ENCODE measurements around the gene LMO7. TPM values are rescaled to one million over a fixed set of nuclear protein-coding genes. Genes with fewer than 3 reads are reported as not detected.

LMO7 gene
- total and polyA plus RNA-seq, 2 of the 13 experiments (the other 11 are each of a cell fraction or from before 2014, with no cell fraction given): 34.0 to 121 TPM

- Histone ChIP-seq H3K4me3 (replicated peaks in 1 of 3; ENCODE audit: insufficient read depth in 1 of 3, low read depth in 2 of 3, low read length in 3 of 3) (no peak overlapping the region), H3K4me2 (ENCODE audit: low read depth, low read length) (no peak overlapping the region), H2AFZ (ENCODE audit: low read length) (no peak overlapping the region), H3K9me3 (ENCODE audit: low read length) (peaks cover 3% of the 10 kb centered on the region; the same call in 1 of the 2 replicates), H3K27ac (ENCODE audit: extremely low read length, insufficient read depth, low read length) (no peak overlapping the region), H3K36me3 (replicated peaks in 1 of 2; ENCODE audit: control insufficient read depth in 1 of 2, insufficient read depth in 2 of 2, low read length in 2 of 2) (peaks cover 7 to 8% of the 10 kb centered on the region in 2 experiments; a peak in 4 of 5 replicates), H3K9ac (ENCODE audit: insufficient read depth, low read depth, low read length) (no peak overlapping the region), H3K27me3 (ENCODE audit: control insufficient read depth in 1 of 2, insufficient read depth in 2 of 2, low read length in 2 of 2) (no peaks in the 10 kb centered on the region), H3K79me2 (ENCODE audit: insufficient read depth, low read length) (peaks cover 87% of the 10 kb centered on the region), H4K20me1 (ENCODE audit: insufficient read depth, low read length) (peaks cover 17% of the 10 kb centered on the region), H3K4me1 (ENCODE audit: insufficient read depth, low read length) (peaks cover 52% of the 10 kb centered on the region)
- intact Hi-C loops (cut with micrococcal nuclease; ENCODE audit: unreplicated experiment): no loop called here
- FAIRE-seq: no peak
- DNase-seq (ENCODE audit: low spot score): no peak
- TF ChIP-seq KLF12 (CRISPR knock-in tag; IDR thresholded peaks at IDR 0.05; ENCODE audit: borderline replicate concordance) (no peak), ZFX (CRISPR knock-in tag; IDR thresholded peaks at IDR 0.05; ENCODE audit: low read depth) (no peak), TRAFD1 (CRISPR knock-in tag; IDR thresholded peaks at IDR 0.05; ENCODE audit: borderline replicate concordance) (no peak), PCBP1 (IDR thresholded peaks at IDR 0.05; ENCODE audit: borderline replicate concordance, low read depth, low read length) (no peak), ZNF430 (CRISPR knock-in tag; IDR thresholded peaks at IDR 0.05) (no peak), ZNF317 (CRISPR knock-in tag; IDR thresholded peaks at IDR 0.05) (no peak), FOXK2 (IDR thresholded peaks at IDR 0.05) (no peak), KLF16 (CRISPR knock-in tag; IDR thresholded peaks at IDR 0.05) (no peak), FLYWCH1 (CRISPR knock-in tag; IDR thresholded peaks at IDR 0.05) (no peak)
- TF ChIP-seq, protein P1, sequence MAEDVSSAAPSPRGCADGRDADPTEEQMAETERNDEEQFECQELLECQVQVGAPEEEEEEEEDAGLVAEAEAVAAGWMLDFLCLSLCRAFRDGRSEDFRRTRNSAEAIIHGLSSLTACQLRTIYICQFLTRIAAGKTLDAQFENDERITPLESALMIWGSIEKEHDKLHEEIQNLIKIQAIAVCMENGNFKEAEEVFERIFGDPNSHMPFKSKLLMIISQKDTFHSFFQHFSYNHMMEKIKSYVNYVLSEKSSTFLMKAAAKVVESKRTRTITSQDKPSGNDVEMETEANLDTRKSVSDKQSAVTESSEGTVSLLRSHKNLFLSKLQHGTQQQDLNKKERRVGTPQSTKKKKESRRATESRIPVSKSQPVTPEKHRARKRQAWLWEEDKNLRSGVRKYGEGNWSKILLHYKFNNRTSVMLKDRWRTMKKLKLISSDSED (CRISPR knock-in tag; IDR thresholded peaks at IDR 0.05): no peak
- ChIA-PET POLR2A (no interaction called here), CTCF (ENCODE audit: low intra/inter-chr PET ratio, low total read pairs) (no interaction called here)
- no peak for ATAC-seq
- BruUV-seq (replicated peaks): no TSS peak
- in situ Hi-C loops (cut with HindIII; ENCODE audit: extremely low pct_ligation_motif_present, low pct_unique_long_range_greater_than_20kb): no loop called here
Observed at GRCh38 chr13:75785130-75785529, 149.0 kb downstream of the LMO7 start.

Data from HepG2 (cell line).